ENCODE data around the gene ZSCAN31. TPM values are rescaled to one million over a fixed set of nuclear protein-coding genes. Genes with fewer than 3 reads are reported as not detected.

ZSCAN31 gene
- total and polyA plus RNA-seq, 10 donors, result 1.2 to 13.7 (median 3.9) TPM

DNA sequence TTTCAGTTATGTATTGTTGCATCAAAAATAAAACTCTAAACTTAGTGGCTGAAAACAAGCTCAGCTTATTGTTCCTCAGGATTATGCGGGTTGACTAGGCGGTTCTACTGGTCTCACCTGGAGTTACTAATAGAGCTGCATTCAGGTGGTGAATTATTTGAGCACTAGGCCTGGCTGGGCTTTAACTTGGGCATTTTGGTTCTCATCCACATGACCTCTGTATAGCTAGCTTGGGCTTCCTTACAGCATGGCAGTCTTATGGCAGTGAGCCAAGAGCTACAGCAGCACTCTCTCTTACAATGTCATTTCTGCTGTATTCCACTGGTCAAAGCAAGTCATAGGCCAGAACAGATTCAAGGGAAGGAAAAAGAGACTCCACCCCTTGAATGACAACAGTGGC lies 53.0 kb downstream of the ZSCAN31 start:
- 87 to 100% (median 95%) methylated on average over 2 of the region's 2 CpGs for WGBS, 5 donors
- Histone ChIP-seq H3K4me3 (no peak overlapping the region), H3K4me1 (peaks cover 0 to 25% (median 17%) of the 10 kb centered on the region in 6 donors), H3K36me3 (peaks cover 0 to 44% (median 16%) of the 10 kb centered on the region in 6 donors), H3K9me3 (peaks cover 0 to 6% (median 0%) of the 10 kb centered on the region in 8 donors), H3K27ac (no peak overlapping the region), H3K27me3 (replicated peaks in 1 of 7) (peaks cover 0 to 19% (median 0%) of the 10 kb centered on the region in 7 donors)
- intact Hi-C loops (cut with DNase I; ENCODE audit: low total_unique reads), result no loop called here
- no peak for DNase-seq
- TF ChIP-seq, protein P1, sequence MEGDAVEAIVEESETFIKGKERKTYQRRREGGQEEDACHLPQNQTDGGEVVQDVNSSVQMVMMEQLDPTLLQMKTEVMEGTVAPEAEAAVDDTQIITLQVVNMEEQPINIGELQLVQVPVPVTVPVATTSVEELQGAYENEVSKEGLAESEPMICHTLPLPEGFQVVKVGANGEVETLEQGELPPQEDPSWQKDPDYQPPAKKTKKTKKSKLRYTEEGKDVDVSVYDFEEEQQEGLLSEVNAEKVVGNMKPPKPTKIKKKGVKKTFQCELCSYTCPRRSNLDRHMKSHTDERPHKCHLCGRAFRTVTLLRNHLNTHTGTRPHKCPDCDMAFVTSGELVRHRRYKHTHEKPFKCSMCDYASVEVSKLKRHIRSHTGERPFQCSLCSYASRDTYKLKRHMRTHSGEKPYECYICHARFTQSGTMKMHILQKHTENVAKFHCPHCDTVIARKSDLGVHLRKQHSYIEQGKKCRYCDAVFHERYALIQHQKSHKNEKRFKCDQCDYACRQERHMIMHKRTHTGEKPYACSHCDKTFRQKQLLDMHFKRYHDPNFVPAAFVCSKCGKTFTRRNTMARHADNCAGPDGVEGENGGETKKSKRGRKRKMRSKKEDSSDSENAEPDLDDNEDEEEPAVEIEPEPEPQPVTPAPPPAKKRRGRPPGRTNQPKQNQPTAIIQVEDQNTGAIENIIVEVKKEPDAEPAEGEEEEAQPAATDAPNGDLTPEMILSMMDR (IDR thresholded peaks at IDR 0.05 in 8 of 11, conservative IDR thresholded peaks at IDR 0.05 in 3 of 11), result no peak
- TF ChIP-seq POLR2A (IDR thresholded peaks at IDR 0.05) (no peak), POLR2AphosphoS5 (IDR thresholded peaks at IDR 0.05) (no peak)

DNA sequence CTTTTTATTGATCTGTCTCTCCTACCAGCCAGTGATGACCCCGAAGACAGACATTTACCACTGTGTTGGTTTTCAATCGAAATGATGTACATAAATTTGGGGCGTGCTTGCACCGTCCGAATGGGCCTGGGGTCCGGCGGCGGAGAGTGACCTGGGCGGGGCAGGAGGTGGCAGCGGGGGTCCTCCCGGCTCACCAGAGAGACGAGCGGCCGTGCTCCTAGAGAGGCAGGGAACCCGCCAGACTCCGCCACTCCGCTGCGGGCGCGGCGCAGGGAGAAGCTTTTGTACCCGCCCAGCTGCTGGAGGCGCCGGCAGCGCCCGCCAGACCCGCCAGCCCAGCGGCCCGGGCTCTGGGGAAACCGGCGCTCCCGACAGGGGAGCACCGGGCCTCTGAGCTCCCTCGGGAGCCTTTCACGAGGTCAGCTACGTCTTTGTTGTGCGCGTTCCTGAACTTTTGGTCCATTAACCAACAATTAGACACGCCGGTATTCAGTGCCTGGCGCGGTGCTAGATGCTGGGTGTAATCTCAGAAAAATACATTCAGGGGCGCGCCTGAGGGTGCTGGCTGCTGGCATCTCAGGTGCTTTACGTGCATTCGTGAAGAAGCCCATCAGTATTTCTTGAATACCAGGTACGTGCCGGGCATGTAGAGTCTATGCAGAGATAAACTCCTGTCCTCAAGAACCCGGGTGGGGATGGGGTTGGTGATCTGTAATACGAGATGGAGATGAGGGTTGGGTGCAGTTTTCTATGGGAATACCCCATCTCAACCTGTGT lies 54.5 kb downstream of the ZSCAN31 start, which contains the start of gene PGBD1:
PGBD1 (plus strand) TSS at position 285 of the 777 bp plus-strand sequence. CDS start 2,242 bp downstream, outside the sequence.
- intact Hi-C loops (cut with DNase I; ENCODE audit: low total_unique reads), result no loop called here
- peak within 1 kb of the TSS in 6 of 8 donors; percentile 1 to 62 (median 42) for H3K27ac ChIP-seq
- TF ChIP-seq, protein P1 (IDR thresholded peaks at IDR 0.05 in 8 of 11, conservative IDR thresholded peaks at IDR 0.05 in 3 of 11), result no peak
- TF ChIP-seq POLR2AphosphoS5 (IDR thresholded peaks at IDR 0.05), result peak; percentile 53 to 80 (median 76)
- peak in 1 of 3 donors; percentile 19 for TF ChIP-seq POLR2A (IDR thresholded peaks at IDR 0.05)

DNA sequence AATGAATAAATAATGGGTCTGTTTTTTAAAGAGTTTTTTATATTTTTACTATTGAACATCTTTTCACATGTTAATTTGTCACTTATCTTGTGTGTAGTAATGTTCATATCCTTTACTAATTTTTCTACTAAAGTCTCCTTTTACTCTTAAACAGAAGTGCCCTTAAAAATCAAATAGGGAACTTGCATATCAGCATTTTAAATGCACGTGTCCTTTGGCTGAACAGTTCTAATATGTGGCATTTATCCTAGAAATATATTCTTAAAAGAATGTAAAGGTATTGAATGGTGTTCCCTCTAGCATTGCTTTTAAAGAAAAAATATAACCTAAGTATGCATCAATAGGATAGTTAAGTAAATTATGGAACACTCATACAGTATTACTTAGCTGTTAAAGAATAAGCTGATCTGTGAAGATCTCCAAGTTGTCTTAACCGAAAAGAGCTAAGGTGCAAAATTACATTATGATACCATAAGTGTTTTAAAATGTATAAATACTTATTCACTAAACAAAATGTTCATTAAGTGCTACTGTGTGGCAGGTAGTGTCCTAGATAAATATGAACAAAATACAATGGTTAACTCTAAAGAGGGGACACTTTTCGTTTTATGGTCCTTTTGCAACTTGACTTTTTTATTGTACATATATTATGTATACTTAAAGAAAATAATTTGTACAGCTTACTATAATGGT lies 55.2 kb downstream of the ZSCAN31 start:
- Histone ChIP-seq H3K4me1 (peaks cover 0 to 25% (median 17%) of the 10 kb centered on the region in 6 donors), H3K9me3 (peaks cover 0 to 6% (median 0%) of the 10 kb centered on the region in 8 donors), H3K36me3 (peaks cover 2 to 45% (median 20%) of the 10 kb centered on the region in 6 donors), H3K4me3 (peak overlapping the region; percentile 43 to 71 (median 54)), H3K27ac (peak overlapping the region in 3 of 8 donors; percentile 32 to 62 (median 61)), H3K27me3 (replicated peaks in 1 of 7) (peaks cover 0 to 19% (median 0%) of the 10 kb centered on the region in 7 donors)
- DNase-seq, result no peak
- WGBS, 5 donors, result 40 to 49% (median 44%) methylated on average over 3 of the region's 3 CpGs
- TF ChIP-seq POLR2AphosphoS5 (IDR thresholded peaks at IDR 0.05) (no peak), POLR2A (IDR thresholded peaks at IDR 0.05) (no peak)
- TF ChIP-seq, protein P1 (IDR thresholded peaks at IDR 0.05 in 8 of 11, conservative IDR thresholded peaks at IDR 0.05 in 3 of 11), result no peak
- intact Hi-C loops (cut with DNase I; ENCODE audit: low total_unique reads), result no loop called here

More for the DNA sequence above, 54.5 kb downstream of the ZSCAN31 start, which contains the start of gene PGBD1:
- H3K36me3 ChIP-seq, result peaks cover 2 to 45% (median 14%) of the 10 kb centered on the region in 6 donors
- peaks cover 0 to 6% (median 0%) of the 10 kb centered on the region in 8 donors for H3K9me3 ChIP-seq
- peak within 1 kb of the TSS; percentile 43 to 71 (median 54) for H3K4me3 ChIP-seq
- H3K27me3 ChIP-seq (replicated peaks in 1 of 7), result peaks cover 0 to 19% (median 0%) of the 10 kb centered on the region in 7 donors
- peaks cover 0 to 25% (median 17%) of the 10 kb centered on the region in 6 donors for H3K4me1 ChIP-seq
- peak; percentile 91 for DNase-seq
- WGBS, 5 donors, result 1 to 3% (median 1%) methylated on average over 38 to 50 of the region's 50 CpGs
